SK-N-SH (cell line): ENCODE results near the gene DEGS1. TPM values are rescaled to one million over a fixed set of nuclear protein-coding genes. Genes with fewer than 3 reads are reported as not detected.

Experiments
- CTCF ChIA-PET: fragments of 300-600, 350-600 bp; formaldehyde crosslinking; extraction: SDS; loops from one replicate; lab custom pipeline; 2021; lab: Yijun Ruan, JAX
- POLR2A ChIA-PET: fragments of 350-600 bp; sonication (Branson Sonifier 250); formaldehyde crosslinking; extraction: SDS; loops from one replicate; lab custom pipeline; 2020; ENCODE audit warnings: antibody characterized with exemption, inconsistent platforms; lab: Yijun Ruan, JAX
- DNase-seq: peaks from one replicate; pipeline ENCODE4 v3.0.0; 2012
- H2AFZ ChIP-seq: fragments of 200-600 bp; sonication (generic); 2 replicates; pipeline ENCODE4 v1.8.1; 2016; ENCODE audit warnings: antibody characterized with exemption, mild to moderate bottlenecking, low read depth
- H3F3A ChIP-seq: fragments of 200-600 bp; sonication (generic); replicated peaks from 2 replicates; pipeline ENCODE3; 2016; ENCODE audit warnings: antibody characterized with exemption, mild to moderate bottlenecking; ENCODE audit not compliant: insufficient read depth
- H3K27ac ChIP-seq, 2 experiments: fragments of 200-500 bp in 1 of 2; fragments of 200-600 bp in 1 of 2; sonication (Bioruptor generic) in 1 of 2; sonication (generic), shearing (Covaris generic) in 1 of 2; 2 replicates each; pipeline versions ENCODE4 v1.5.1 to v1.6.1; 2014 to 2016; ENCODE audit warnings: low read depth in 2 of 2, inconsistent platforms in 1 of 2, low read length in 1 of 2, mild to moderate bottlenecking in 1 of 2, mixed read lengths in 1 of 2
- H3K27me3 ChIP-seq: fragments of 200-600 bp; sonication (generic), shearing (Covaris generic); 2 replicates; pipeline ENCODE4 v1.6.1; 2016; ENCODE audit warnings: mixed run types; ENCODE audit not compliant: insufficient read depth
- H3K36me3 ChIP-seq, 2 experiments: fragments of 200-500 bp in 1 of 2; fragments of 200-600 bp in 1 of 2; sonication (Bioruptor generic) in 1 of 2; sonication (generic) in 1 of 2; replicated peaks in 1 of 2; 2 replicates each; pipeline versions ENCODE3 to v1.5.1; 2014 to 2016; ENCODE audit warnings: low read length in 1 of 2, mild to moderate bottlenecking in 1 of 2; ENCODE audit not compliant: insufficient read depth in 2 of 2, control insufficient read depth in 1 of 2
- H3K4me1 ChIP-seq, 2 experiments: fragments of 200-500 bp in 1 of 2; fragments of 200-600 bp in 1 of 2; sonication (Bioruptor generic) in 1 of 2; sonication (generic), shearing (Covaris generic) in 1 of 2; 2 replicates each; pipeline versions ENCODE4 v1.5.1 to v1.6.1; 2014 to 2016; ENCODE audit warnings: low read depth in 1 of 2, low read length in 1 of 2, mixed run types in 1 of 2; ENCODE audit not compliant: insufficient read depth in 2 of 2, control insufficient read depth in 1 of 2
- H3K4me2 ChIP-seq: fragments of 200-600 bp; sonication (generic), shearing (Covaris generic); 2 replicates; pipeline ENCODE4 v1.6.1; 2017; ENCODE audit warnings: mixed run types
- H3K4me3 ChIP-seq, 2 experiments: fragments of 200-500 bp in 1 of 2; fragments of 200-600 bp in 1 of 2; sonication (Bioruptor generic) in 1 of 2; sonication (generic), shearing (Covaris generic) in 1 of 2; 2 replicates each; pipeline versions ENCODE4 v1.5.1 to v1.8.1; 2014 to 2016; ENCODE audit warnings: low read depth in 2 of 2, inconsistent platforms in 1 of 2, low read length in 1 of 2, mild to moderate bottlenecking in 1 of 2, mixed read lengths in 1 of 2, moderate library complexity in 1 of 2
- H3K79me2 ChIP-seq: fragments of 200-600 bp; sonication (generic); 2 replicates; pipeline ENCODE4 v1.8.1; 2017; ENCODE audit warnings: mild to moderate bottlenecking; ENCODE audit not compliant: insufficient read depth
- H3K9ac ChIP-seq: fragments of 200-600 bp; sonication (generic); 2 replicates; pipeline ENCODE4 v1.6.1; 2017; ENCODE audit warnings: mixed run types
- H3K9me2 ChIP-seq: fragments of 200-600 bp; sonication (generic); 2 replicates; pipeline ENCODE4 v1.6.1; 2017; ENCODE audit warnings: mixed run types
- H3K9me3 ChIP-seq: fragments of 200-600 bp; sonication (generic); 2 replicates; pipeline ENCODE4 v1.6.1; 2017; ENCODE audit warnings: mixed run types, mild to moderate bottlenecking, moderate library complexity
- H4K20me1 ChIP-seq: fragments of 200-600 bp; sonication (generic); 2 replicates; pipeline ENCODE4 v1.6.1; 2017; ENCODE audit warnings: mild to moderate bottlenecking, mixed run types; ENCODE audit not compliant: insufficient read depth
- CHD2 ChIP-seq: fragments of 150-350 bp; IDR thresholded peaks from 2 replicates; pipeline ENCODE4 v1.6.1; 2018; ENCODE audit warnings: low read length; ENCODE audit not compliant: partially characterized antibody
- EP300 ChIP-seq, 2 experiments: IDR thresholded peaks; 2 replicates each; pipeline versions ENCODE4 v1.4.0 to v1.6.1; 2012; ENCODE audit warnings: borderline replicate concordance in 1 of 2, low read depth in 1 of 2, low read length in 1 of 2
- FOXJ3 ChIP-seq: sonication (generic); formaldehyde crosslinking; IDR thresholded peaks from 2 replicates; pipeline ENCODE4 v1.5.1; 2020; ENCODE audit warnings: mild to moderate bottlenecking, missing genetic modification reagents
- FOXM1 ChIP-seq: IDR thresholded peaks from 2 replicates; pipeline ENCODE4 v1.4.0; 2012; ENCODE audit warnings: low read depth, mild to moderate bottlenecking
- GATA2 ChIP-seq: sonication (generic); formaldehyde crosslinking; IDR thresholded peaks from 2 replicates; pipeline ENCODE4 v1.5.0; 2020; ENCODE audit warnings: mild to moderate bottlenecking, missing genetic modification reagents
- MAX ChIP-seq: IDR thresholded peaks from 2 replicates; pipeline ENCODE4 v1.4.0; 2012; ENCODE audit warnings: low read depth
- MEF2A ChIP-seq: IDR thresholded peaks from 2 replicates; pipeline ENCODE4 v1.4.0; 2012; ENCODE audit warnings: low read depth, borderline replicate concordance
- NFIC ChIP-seq: IDR thresholded peaks from 2 replicates; pipeline ENCODE4 v1.4.0; 2012; ENCODE audit warnings: borderline replicate concordance
- POLR2AphosphoS5 ChIP-seq: IDR thresholded peaks from 2 replicates; pipeline ENCODE4 v1.6.1; 2012; ENCODE audit warnings: low read depth, low read length
- RAD21 ChIP-seq: IDR thresholded peaks from 2 replicates; pipeline ENCODE4 v1.6.1; 2012; ENCODE audit warnings: mild to moderate bottlenecking, low read length
- RCOR1 ChIP-seq: fragments of 150-350 bp; IDR thresholded peaks from 2 replicates; pipeline ENCODE4 v1.6.1; 2017; ENCODE audit warnings: antibody characterized with exemption, low read length
- REST ChIP-seq: IDR thresholded peaks from 2 replicates; pipeline ENCODE4 v1.6.1; 2012; ENCODE audit warnings: mild to moderate bottlenecking, low read depth, low read length, moderate library complexity
- SMC3 ChIP-seq: IDR thresholded peaks from 2 replicates; pipeline ENCODE4 v1.6.1; 2012; ENCODE audit warnings: low read depth, low read length, improper control_type of control experiment
- TAF1 ChIP-seq: IDR thresholded peaks from 2 replicates; pipeline ENCODE4 v1.6.1; 2012; ENCODE audit warnings: low read depth, mild to moderate bottlenecking, low read length, moderate library complexity, borderline replicate concordance
- TEAD4 ChIP-seq: IDR thresholded peaks from 2 replicates; pipeline ENCODE4 v1.4.0; 2012; ENCODE audit warnings: mild to moderate bottlenecking, borderline replicate concordance; ENCODE audit not compliant: insufficient read depth
- WGBS: methylation state at CpG from one replicate; pipeline ENCODE4 v1.1.6; 2017; ENCODE audit warnings: low lambda C conversion rate; 5-methylcytosine and 5-hydroxymethylcytosine counted together
- polyA plus RNA-seq, 3 experiments: library from polyadenylated mRNA; depleted of rRNA; stranded (reverse); fragments of >200 nt; gene quantifications; 2 replicates each; pipeline ENCODE4 v1.2.3, GENCODE V29; 2012
- TF ChIP-seq, protein P1 (sequence below): IDR thresholded peaks from 2 replicates; pipeline ENCODE4; 2012
- TF ChIP-seq, protein P2 (sequence below): IDR thresholded peaks from 2 replicates; pipeline ENCODE4 v1.4.0; 2012; ENCODE audit warnings: low read depth, borderline replicate concordance

Gene DEGS1
- polyA plus RNA-seq, 1 of the 3 experiments (the other 2 are of a cell fraction): 62.3 TPM

DNA sequence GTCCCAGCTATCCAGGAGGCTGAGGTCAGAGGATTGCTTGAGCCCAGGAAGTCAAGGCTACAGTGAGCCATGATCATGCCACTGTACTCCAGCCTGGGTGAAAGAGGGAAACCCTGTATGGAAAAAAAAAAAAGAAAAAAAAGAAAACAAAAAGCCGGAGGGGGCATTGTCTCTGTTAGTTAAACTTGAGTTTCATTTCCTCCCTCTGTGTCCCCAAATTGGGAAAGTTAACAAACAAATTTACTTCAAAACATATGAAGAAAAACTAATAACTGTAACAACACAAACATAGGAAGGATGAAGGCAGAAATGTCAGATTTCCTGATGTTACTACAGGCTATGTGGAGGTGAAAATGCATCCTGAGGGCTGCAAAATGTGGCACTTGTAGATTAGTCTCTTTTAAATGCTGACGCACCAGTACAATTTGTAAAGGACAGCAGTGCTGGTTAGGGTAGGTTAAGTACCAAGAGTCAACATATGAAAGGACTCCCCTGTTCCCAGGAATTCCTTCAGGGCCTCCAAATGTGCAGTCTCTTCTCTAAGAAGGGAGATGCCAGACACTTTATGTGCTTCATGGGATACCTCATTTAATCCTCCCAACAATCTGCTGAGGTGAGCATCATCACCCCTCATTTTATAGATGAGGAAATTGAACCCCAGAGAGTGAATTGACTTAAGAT lies 52.9 kb downstream of the DEGS1 start:
- Histone ChIP-seq H3K4me3 (no peak overlapping the region), H3K79me2 (no peaks in the 10 kb centered on the region), H3K36me3 (peaks cover 24 to 27% of the 10 kb centered on the region in 2 experiments), H3K9ac (no peak overlapping the region), H3F3A (no peaks in the 10 kb centered on the region), H2AFZ (no peak overlapping the region), H3K4me1 (no peaks in the 10 kb centered on the region), H4K20me1 (no peaks in the 10 kb centered on the region), H3K9me3 (no peaks in the 10 kb centered on the region)
- no peak for DNase-seq
- POLR2A ChIA-PET: no interaction called here
- TF ChIP-seq FOXM1 (no peak), EP300 (IDR thresholded peaks at IDR 0.05; ENCODE audit: borderline replicate concordance in 1 of 2, low read depth in 1 of 2, low read length in 1 of 2) (no peak)
- TF ChIP-seq, all 33 proteins: peak for 0
- Histone ChIP-seq H3K27ac (no peak overlapping the region), H3K4me2 (no peak overlapping the region), H3K27me3 (no peaks in the 10 kb centered on the region), H3K9me2 (no peaks in the 10 kb centered on the region)
- 82% methylated on average over 2 of the region's 2 CpGs for WGBS
- CTCF ChIA-PET: no interaction called here

GRCh38 chr1:224237119-224237881 lies 54.3 kb downstream of the DEGS1 start:
- WGBS: 91% methylated on average over 11 of the region's 11 CpGs
- DNase-seq: no peak
- Histone ChIP-seq H3K27ac (no peak overlapping the region), H3K4me2 (no peak overlapping the region), H3K27me3 (no peaks in the 10 kb centered on the region), H3F3A (no peaks in the 10 kb centered on the region), H4K20me1 (no peaks in the 10 kb centered on the region), H3K9me3 (no peaks in the 10 kb centered on the region), H3K4me1 (no peaks in the 10 kb centered on the region), H3K36me3 (peaks cover 17 to 24% of the 10 kb centered on the region in 2 experiments), H3K9ac (no peak overlapping the region), H3K9me2 (no peaks in the 10 kb centered on the region), H3K4me3 (no peak overlapping the region), H2AFZ (no peak overlapping the region), H3K79me2 (no peaks in the 10 kb centered on the region)
- ChIA-PET CTCF (interaction anchor here (1.0 to 1.3 kb wide), 2 partner anchors 8 to 97 kb away, joined by 3 read pairs; no protein-coding TSS in a partner anchor), POLR2A (no interaction called here)
- TF ChIP-seq FOXM1: no peak
- TF ChIP-seq, protein P1, sequence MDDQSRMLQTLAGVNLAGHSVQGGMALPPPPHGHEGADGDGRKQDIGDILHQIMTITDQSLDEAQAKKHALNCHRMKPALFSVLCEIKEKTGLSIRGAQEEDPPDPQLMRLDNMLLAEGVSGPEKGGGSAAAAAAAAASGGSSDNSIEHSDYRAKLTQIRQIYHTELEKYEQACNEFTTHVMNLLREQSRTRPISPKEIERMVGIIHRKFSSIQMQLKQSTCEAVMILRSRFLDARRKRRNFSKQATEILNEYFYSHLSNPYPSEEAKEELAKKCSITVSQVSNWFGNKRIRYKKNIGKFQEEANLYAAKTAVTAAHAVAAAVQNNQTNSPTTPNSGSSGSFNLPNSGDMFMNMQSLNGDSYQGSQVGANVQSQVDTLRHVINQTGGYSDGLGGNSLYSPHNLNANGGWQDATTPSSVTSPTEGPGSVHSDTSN: no peak
- no peak for TF ChIP-seq POLR2AphosphoS5
- no peak for TF ChIP-seq TAF1
- no peak for TF ChIP-seq GATA2 (CRISPR knock-in tag)
- no peak for TF ChIP-seq FOXJ3
- no peak for TF ChIP-seq EP300 (IDR thresholded peaks at IDR 0.05; ENCODE audit: borderline replicate concordance in 1 of 2, low read depth in 1 of 2, low read length in 1 of 2)
- no peak for TF ChIP-seq NFIC
- TF ChIP-seq RCOR1: no peak
- TF ChIP-seq, protein P2, sequence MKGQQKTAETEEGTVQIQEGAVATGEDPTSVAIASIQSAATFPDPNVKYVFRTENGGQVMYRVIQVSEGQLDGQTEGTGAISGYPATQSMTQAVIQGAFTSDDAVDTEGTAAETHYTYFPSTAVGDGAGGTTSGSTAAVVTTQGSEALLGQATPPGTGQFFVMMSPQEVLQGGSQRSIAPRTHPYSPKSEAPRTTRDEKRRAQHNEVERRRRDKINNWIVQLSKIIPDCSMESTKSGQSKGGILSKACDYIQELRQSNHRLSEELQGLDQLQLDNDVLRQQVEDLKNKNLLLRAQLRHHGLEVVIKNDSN: no peak
- TF ChIP-seq REST: no peak
- no peak for TF ChIP-seq MAX
- no peak for TF ChIP-seq SMC3
- TF ChIP-seq CHD2: no peak
- no peak for TF ChIP-seq RAD21
- no peak for TF ChIP-seq TEAD4
- no peak for TF ChIP-seq MEF2A
